Measurements from ENCODE around the gene RAMACL.
"Not testable (repeated sequence)": the region's sequence is repeated elsewhere in the genome, so short reads cannot be mapped to it uniquely, and the experiment has no call there.

RAMACL gene

DNA sequence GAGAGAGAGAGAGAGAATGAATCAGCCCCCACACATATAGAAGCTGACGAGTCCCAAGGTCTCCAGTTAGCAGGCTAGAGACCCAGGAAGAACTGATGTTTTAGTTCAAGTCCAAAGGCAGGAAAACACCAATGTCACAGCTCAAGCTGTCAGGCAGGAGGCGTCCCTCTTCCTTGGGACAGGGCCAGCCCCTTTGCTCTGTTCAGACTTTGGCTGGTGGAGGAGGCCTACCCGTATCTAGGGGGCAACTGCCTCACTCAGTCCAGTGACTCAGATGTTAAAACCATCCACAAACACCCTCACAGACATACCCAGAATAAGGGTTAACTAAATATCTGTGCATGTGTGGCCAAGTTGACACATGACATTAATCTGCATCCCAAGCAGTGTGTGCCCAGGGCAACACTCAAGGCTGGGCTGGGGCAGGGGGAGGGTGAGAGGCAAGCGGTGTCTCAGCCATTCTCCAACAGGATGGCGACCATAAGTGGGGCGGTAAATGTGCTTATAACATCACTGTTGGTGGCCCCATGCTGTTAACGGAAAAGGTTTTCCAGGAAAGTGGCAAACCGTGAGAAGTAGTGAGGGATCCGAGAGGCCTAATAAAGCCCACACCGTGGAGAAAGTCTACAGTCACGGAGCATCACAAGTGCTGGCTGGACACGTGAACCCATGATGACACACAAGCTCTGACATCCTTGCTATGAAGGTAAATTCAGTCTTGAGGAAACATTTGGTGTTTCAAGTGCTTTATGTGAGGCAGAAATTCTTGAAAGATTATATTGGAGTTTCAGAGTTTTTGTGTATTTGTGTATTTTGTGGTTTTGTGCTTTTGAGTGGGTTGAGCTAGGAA, 28.1 kb downstream of the RAMACL start:
- no peak for DNase-seq (ENCODE audit: low read depth in 1 of 2, low spot score in 1 of 2)

DNA sequence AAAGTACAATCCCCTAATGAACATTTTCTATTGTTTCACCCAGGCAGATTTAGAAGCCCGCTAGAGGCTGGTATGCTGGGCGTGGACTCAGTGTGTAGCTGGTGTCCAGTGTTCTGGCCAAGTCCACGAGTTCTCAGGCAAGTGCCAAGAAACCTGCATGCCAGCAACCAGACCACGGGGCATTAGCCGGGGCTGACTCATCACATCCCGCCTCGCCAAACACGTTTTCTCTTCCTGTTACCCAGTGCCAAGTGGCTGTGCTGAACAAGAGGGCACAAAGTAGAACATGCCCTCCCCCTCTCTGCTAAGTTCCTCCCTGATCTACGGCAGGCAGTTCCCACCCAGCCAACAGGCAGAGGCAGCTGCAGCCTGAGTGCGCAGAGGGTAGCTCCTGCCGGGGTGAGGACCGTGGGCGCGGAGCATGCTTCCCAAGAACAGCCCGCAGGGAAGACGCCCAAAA, 29.6 kb downstream of the RAMACL start:
- DNase-seq (ENCODE audit: low read depth in 1 of 2, low spot score in 1 of 2): no peak

DNA sequence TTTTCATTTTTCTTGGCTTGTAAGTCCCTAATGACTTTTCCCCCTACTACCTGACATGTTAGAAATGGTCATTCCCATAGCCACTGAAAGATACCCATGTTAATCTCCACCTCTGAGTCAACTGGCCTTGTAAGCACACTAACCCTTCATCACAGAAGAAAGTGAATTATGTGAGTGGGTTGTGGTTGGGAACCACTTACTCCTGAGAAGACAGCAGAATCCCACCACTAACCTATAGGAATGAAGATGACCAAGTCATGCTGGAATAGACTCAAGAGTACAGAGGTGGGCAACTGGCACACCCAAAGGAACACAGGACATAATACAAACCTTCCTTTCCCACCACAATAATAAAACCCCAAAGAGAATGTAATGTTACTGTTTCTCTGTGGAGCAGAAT, 30.1 kb downstream of the RAMACL start:
- no peak for DNase-seq (ENCODE audit: low read depth in 1 of 2, low spot score in 1 of 2)

DNA sequence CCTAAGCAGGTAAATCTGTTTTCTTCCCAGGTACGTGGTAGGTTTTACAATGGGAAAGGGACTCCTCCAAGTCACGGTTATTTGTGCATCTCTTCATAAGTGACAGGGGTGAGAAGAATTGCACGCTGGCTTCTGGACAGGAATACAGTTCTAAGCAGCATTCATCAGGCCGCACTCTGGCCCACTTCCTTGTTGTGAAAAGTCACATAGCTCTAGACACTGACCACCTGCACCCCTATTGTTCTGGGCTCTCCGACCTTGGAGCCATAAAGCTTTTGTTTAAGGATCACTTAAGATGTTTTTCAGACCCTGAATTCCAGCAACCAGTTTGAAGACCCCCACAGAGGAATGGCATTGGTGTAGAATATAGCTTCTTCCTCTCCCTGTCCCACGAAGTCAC, 31.4 kb downstream of the RAMACL start:
- no peak for DNase-seq (ENCODE audit: low read depth in 1 of 2, low spot score in 1 of 2)

DNA sequence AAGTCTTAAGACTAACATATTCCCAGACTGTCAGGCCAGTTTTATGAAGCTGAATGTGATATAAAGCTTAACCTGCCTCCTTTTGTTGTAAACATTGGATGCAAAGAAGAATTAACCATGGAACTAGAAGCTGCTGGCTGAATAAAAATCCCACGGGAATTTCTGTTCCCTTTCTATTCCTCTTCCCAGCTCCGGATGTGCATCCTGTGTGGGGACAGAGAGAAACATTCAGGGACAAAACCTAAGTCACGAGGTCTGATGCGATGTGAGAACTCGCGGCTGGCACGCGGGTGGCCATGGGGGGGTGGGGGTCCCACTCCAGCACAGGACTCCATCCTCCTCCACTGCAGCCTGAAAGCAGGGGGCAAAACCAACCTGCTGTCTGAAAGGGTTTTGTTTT, 32.2 kb downstream of the RAMACL start:
- no peak for DNase-seq (ENCODE audit: low read depth in 1 of 2, low spot score in 1 of 2)

GRCh38 chr6:166553563-166554271, 32.8 kb downstream of the RAMACL start:
- DNase-seq (ENCODE audit: low read depth in 1 of 2, low spot score in 1 of 2): no peak

- DNase-seq (ENCODE audit: low read depth in 1 of 2, low spot score in 1 of 2): no peak
These were observed 33.9 kb downstream of the RAMACL start for GRCh38 chr6:166552600-166552999.

DNA sequence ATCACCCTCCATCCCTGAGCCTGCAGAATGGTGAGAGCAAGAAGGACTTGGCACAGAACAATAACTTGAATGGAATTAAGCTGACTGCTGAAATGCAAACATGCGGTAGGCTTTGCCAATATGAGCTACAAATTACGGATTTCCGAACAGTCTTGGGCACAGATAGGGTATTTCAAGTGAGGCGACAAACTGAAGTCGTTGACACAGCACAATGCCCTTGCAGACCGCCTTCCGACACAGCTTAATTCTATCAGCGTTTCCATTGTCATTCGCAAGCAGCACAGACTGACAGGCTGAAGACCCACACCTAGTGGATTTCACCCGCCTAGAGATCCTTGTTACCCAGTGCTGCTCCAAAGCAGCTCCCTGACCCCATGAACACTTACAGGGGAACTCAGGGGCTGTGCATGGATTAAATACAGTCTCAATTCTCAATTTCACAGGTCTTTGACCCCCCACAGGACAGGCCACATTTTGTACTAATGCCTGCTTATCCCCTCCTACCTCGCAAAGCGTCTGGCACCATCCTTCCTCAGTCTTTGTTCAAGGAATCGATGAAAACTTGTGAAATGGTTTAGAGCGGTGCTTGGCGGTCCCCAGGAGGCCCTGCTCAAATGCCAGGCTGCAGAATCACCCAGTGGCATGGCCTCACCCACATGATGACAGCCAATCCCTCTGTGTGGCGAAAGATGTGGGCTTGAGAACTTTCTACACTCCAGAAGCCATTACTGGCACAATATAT, 34.6 kb downstream of the RAMACL start:
- no peak for DNase-seq (ENCODE audit: low read depth in 1 of 2, low spot score in 1 of 2)

DNA sequence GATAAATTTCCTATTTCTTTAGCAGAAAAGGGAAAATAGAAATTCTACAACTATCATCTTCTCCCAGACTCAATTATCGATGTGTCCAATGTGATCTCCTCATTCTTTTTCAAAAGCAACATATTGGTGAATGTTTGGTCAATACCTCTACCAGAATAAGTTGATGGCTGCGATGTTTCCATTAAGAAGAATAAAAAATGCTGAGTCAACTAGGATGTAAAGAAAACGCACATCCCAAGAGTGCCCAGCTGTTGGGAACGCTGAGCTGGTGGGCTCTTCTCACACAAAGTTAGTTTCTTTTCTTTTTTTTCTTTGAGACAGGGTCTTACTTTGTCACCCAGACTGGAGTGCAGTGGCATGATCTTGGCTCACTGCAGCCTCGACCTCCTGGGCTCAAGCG, 39.8 kb downstream of the RAMACL start:
- no peak for DNase-seq (ENCODE audit: low read depth in 1 of 2, low spot score in 1 of 2)

DNA sequence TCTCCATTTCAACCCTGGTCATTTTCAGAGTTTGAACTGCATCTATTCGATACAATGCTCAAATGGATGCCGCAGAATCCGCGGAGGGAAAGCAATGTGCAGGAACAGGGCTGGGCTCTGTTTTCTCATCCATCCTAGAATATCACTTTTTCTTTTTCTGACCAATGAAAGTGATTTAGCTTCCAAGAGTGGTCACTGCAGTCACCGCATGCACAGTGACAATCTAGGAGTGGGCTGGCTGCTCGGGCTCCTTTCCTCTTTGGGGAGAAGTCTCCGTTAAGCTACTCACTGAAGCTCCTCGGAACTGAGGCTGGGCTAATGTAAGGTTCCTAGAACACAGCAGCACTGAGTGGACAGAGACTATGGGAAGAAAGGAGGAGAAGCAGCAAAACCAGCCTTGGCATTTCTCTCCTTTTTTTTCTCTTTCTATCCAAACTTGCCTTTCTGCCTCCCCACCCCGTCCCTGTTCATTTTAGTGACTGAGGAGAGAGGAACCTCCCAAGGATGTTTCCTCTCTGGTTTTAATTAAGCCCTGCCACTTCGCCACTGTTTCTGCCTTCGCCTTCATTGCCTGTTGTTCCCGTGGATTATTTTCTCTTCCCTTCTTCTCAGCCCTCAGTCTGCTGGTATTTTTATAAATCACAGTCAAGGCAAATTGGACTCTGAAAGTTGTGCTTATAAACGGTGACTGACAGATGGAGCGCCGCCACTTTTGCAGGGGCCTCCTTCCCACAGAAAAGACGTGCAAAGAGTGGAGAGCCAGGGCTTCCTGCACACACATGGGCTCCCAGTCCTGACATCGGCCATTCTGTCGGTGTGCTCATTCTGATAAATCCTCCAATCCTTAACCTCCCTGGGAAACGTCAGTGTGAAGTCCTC, 41.1 kb downstream of the RAMACL start:
- DNase-seq (ENCODE audit: low read depth in 1 of 2, low spot score in 1 of 2): no peak

- no peak for DNase-seq (ENCODE audit: low read depth in 1 of 2, low spot score in 1 of 2)
These were observed 42.2 kb downstream of the RAMACL start for GRCh38 chr6:166544296-166544605.

DNA sequence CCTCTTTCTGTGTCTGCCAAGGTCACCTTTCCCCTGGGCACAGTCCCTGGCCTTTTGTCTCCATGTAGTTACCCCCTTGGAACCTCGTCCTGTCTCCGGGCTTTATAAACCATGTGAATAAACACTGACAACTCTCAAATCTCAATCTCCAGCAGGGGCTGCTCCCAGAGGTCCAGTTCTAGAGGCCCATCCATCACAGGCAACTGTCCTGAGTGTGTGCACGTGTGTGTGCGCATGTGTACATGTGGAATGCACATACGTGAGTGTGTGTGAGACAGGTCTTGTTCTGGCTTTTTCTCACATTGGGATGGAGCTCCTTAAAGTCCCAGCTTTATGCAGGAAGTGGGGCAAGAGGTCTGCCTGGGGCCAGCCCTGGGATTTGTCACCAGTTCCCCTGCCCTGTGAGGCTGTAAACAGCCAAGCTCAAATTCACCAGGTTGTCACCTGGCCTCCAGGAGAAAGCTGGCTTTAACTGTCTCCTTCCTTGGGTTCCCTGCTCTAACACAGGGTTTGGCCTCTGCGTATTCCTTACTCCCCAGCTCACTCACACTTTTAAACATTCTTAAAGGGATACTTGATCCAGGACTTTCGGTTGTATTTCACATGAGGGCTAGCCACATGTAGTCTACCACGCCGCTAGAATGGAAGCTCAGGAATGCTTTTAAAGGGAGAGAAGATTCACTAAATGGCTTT, 42.7 kb downstream of the RAMACL start:
- DNase-seq (ENCODE audit: low read depth in 1 of 2, low spot score in 1 of 2): no peak

GRCh38 chr6:166542580-166542912, 43.9 kb downstream of the RAMACL start:
- no peak for DNase-seq (ENCODE audit: low read depth in 1 of 2, low spot score in 1 of 2)

GRCh38 chr6:166541876-166542579, 44.5 kb downstream of the RAMACL start:
- DNase-seq (ENCODE audit: low read depth in 1 of 2, low spot score in 1 of 2): no peak

GRCh38 chr6:166541366-166541765, 45.1 kb downstream of the RAMACL start:
- DNase-seq (ENCODE audit: low read depth in 1 of 2, low spot score in 1 of 2): no peak

- peak; percentile 32 to 39 for DNase-seq (ENCODE audit: low read depth in 1 of 2, low spot score in 1 of 2)
These were observed 45.7 kb downstream of the RAMACL start for GRCh38 chr6:166540631-166541331.

DNA sequence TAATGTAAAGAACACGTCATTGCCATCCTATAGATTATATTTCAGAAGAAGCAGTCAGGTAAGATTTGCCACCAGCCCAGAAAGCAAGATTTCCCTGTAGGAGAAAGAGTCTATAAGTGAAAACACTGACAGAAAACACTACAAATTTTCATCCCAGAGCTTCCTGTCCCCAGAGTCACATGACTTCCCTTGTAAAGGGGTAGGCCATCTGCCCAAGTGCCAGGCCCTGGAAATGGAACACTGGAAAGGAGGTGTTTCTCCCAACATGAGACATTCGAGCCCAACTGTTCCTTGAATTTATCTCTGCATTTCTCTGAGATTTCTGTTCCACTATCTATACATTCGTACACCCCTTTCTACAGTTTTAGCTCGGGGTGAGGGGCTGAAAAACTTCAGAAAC, 46.9 kb downstream of the RAMACL start:
- DNase-seq (ENCODE audit: low read depth in 1 of 2, low spot score in 1 of 2): no peak

- not testable (repeated sequence) for DNase-seq (ENCODE audit: low read depth in 1 of 2, low spot score in 1 of 2)
These were observed 47.5 kb downstream of the RAMACL start for GRCh38 chr6:166539011-166539385.

DNA sequence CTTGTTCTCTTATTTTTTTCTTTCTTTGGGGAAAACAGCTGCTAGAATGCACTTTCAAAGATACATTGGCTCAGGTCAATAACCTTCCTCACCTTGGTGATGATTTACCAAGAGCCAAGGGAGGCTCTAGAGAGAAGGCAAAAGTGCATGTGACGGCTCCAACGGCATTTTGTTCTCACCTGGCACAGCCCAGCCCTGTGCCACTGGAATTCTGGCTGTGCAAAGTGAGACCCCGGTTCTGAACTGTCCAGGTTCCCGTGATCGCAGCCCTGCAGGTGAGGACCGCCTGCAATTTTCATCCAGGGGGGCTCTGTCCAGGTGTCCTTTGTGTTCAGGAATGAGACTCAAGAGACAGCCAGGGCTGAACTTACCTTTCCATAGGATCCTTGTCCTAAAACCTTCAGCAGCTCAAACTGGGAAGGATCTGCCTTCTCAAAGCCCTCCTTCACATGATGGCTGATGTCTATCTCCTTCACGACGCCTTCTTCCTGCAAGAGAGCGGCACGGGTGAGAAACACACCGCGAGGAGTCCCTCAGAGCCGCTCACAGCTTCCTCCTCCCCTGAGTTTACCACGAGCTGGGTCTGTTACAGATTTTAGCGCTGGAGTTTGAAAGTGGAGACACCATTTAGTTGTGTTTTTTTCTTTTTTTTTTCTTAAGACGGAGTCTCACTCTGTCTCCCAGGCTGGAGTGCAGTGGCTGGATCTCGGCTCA, 48.0 kb downstream of the RAMACL start:
- no peak for DNase-seq (ENCODE audit: low read depth in 1 of 2, low spot score in 1 of 2)

Measured in activated T-helper 1 cell treated with anti-CD3 and anti-CD28 coated beads, Interleukin-2, amount 50 U/mL, for 16 hours (primary cell).